OCI-LY7 (cell line): ENCODE results near the gene LCOR.

Source experiments
- CTCF ChIP-seq: fragments of 200-600 bp; sonication (generic); conservative IDR thresholded peaks from 2 replicates; pipeline ENCODE4 v1.5.1; 2014; ENCODE audit warnings: mild to moderate bottlenecking, antibody characterized with exemption, low read length, moderate library complexity, mixed read lengths
- EZH2phosphoT487 ChIP-seq: fragments of 200-600 bp; sonication (generic); IDR thresholded peaks from 2 replicates; pipeline ENCODE4 v1.6.1; 2018; ENCODE audit warnings: low read depth, borderline replicate concordance, mild to moderate bottlenecking, mixed run types, antibody characterized with exemption, low read length, moderate library complexity, mixed read lengths

- no peak for TF ChIP-seq CTCF
- TF ChIP-seq EZH2phosphoT487, result no peak
Measured at GRCh38 chr10:96889415-96890171, 57.5 kb downstream of the LCOR start.
